ENCODE measurements around the gene IPO9.
"Not testable (repeated sequence)": the region's sequence is repeated elsewhere in the genome, so short reads cannot be mapped to it uniquely, and the experiment has no call there.

IPO9 gene

DNA sequence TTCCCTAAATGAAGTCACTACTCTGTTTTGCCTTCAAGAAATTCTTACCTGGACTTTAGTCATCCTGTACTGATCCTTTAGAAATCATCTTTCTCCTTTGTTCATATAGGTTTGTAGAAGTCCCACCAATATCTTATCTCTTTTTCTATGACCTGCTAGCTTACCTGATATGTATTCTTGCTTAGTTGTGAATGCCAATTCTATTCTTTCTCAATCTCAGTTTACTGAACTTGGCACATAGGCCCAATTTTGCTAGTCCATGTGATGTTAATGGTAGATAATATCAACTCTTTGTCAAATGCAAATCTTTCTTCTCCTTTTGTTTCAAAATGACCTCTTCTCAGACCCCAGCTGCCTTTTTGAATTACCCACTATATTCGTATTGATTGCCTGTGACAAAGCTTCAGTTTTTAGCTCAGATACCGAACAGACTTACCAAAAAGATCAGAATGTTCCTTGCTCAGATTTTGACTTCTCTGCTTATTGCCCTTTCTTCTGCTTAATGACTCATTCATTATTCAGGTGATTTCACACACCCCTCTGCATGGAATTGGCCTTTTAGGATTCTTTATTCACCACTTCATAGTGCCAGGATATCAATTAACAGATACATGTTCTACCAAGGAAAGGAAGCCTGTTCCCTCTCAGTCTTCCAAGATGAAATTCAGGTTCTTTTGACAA is 20.6 kb downstream of the IPO9 start:
- no peak for DNase-seq

- peak; percentile 38 for DNase-seq
These were observed 21.1 kb downstream of the IPO9 start for GRCh38 chr1:201850053-201850397.

DNA sequence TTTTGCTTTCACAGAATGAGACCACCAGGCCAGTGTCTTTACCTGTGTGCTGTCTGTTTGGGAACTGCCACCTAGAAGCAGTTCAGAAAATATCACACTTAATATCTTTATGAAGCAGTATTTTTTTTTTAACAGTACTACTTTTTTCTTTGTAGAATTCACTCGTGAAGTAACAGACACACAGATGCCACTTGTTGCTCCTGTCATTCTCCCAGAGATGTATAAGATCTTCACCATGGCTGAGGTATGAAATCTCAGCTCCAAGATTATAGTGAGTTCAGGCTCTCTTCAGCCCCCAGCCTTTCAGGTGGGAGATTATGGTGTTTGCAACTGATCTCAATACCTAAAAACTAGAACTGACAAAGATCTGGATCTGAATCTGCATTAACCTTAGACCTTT is 23.0 kb downstream of the IPO9 start:
- DNase-seq = no peak

GRCh38 chr1:201856722-201857121 is 27.8 kb downstream of the IPO9 start:
- DNase-seq = not testable (repeated sequence)

DNA sequence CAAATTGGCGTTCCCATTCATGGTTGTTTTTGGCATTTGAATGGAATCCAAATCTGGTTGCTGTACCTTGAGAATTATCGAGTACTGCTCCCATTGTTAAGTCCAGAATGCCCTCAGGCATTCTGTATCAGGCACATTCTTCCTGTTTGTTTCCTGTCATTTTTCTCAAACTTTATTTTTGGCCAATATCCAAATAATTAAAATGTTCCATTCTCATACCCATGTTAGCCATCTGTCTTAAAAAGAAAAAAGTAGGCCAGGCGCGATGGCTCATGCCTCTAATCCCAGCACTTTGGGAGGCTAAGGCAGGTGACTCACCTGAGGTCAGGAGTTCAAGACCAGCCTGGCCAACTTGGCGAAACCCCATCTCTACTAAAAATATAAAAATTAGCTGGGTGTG is 30.5 kb downstream of the IPO9 start:
- DNase-seq = no peak

DNA sequence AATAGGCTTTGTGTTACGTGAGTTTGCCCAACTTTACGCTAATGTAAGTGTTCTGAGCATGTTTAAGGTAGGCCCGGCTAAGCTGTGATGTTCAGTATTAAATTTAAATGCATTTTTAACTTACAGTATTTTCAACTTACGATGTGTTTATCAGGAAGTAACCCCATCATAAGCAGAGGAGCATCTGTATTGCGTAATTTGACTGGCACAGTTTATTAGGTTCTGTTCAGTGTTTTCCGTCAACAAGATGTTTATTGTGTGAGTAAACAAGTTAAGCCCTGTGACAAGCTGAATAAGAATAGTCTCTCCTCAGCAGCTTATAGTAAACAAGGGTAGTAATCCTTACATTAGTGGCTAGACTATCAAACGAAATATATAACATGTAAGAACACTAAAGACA is 32.5 kb downstream of the IPO9 start:
- DNase-seq = no peak

DNA sequence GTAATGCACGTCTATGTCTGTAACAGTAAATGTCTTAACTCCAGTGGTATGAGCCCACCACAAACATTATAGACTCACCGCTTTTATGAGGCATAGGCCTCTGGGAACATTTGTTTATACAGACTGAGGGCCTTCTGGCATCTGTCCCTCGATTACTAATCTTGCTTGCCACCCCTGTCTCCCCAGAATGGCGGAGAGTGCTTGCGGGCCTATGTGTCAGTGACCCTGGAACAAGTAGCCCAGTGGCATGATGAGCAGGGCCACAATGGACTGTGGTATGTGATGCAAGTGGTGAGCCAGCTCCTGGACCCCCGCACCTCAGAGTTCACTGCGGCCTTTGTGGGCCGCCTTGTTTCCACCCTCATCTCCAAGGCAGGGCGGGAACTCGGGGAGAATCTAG is 41.4 kb downstream of the IPO9 start:
- DNase-seq = no peak

- DNase-seq = no peak
These were observed 45.7 kb downstream of the IPO9 start for GRCh38 chr1:201874672-201875071.

DNA sequence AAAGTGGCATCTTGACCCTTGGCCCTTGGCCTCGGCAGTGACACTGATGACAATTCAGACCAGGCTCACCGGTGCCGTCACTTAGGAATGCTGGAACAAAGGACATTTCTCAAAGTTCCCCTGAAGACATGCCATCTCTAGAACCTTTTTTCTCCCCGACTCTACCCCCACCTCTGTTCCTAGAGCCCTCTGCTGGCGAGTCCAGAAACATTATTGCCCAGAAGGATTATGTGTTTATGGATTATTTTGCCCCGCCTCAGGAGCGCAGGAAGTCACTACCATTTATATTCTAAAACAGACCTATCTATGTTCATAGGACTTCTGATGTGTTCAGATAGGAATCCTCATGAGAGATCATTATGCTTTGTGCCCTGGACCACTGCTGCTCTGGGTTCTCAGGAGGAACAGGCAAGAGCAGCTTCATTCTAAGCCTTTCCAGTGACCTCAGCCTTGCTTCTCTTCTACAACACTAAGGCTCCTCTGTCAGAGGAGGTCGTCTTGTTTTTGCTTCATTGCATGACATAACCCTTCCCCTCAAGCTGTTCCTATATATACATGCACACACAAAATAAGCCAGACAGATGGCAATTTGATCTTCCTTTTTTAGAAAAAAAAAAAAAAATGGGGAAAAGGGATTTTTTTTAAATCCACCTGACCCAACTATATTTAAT is 47.3 kb downstream of the IPO9 start:
- DNase-seq = no peak

DNA sequence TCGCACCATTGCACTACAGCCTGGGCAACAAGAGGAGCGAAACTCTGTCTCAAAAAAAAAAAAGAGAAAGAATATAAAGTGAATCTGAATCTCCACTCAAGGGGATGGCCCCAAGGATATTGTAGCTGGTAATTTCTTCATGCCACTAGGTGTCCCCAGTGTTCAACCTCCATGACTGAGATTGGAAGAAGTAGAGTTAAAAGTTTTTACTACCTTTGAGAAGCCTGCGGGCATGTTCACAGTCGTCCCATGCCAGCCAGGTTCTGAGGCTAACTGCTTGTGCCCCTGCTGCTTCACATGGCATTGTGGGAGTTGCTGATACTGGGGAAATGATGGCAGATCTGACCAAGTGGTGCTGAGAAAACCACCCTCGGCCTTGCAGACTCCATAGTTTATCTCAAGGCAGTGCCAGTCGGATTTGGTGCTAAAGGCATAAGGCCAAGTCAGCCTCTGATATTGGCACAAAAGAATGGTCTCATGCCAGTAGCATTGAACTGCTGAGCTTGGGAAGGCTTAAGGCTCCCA is 49.0 kb downstream of the IPO9 start:
- DNase-seq = peak; percentile 71

GRCh38 chr1:201880928-201881571 is 52.1 kb downstream of the IPO9 start:
- no peak for DNase-seq

DNA sequence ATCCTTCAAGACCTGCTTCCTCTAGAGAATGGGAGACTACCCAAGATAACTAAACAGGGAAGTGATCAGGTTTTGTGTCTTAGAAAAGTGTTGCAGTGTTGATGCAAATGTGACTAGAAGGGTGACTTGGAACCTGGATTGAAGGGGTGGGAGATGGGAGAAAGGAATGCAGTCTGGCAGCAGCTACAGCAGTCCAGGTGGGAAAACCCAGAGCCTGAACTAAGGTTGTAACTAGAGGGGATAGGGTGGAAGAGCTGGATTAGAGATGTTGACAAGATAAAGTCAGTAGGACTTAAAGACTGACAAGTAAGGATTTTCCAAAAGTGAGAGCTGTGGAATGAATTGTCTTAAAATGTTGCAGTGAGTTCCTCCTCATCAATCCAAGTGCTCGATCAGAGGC is 52.7 kb downstream of the IPO9 start:
- no peak for DNase-seq

DNA sequence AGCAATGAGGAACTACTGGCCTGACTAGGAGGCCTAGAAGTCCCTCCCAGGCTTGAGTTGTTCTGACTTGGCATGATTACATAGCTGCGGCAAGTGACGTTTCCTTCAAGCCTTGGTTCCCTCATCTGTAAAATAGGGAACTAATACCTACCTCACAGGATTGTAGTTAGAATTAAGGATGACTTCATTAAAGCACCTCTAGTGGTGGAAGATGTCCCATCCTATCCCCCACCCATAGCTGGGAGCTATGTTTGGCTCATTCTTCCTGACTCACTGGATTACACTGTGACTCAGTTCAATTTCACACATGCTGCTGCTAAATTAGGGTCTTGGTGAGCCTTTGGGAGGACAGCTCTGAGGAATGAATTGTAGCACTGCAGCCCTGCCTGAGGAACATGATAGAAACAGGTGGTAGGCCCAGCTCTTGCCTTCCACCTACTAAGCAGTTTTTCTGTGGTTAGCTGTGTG is 53.7 kb downstream of the IPO9 start:
- no peak for DNase-seq

- no peak for DNase-seq
These were observed 54.3 kb downstream of the IPO9 start for GRCh38 chr1:201883266-201883665.

GRCh38 chr1:201883786-201884185 is 54.8 kb downstream of the IPO9 start:
- no peak for DNase-seq

DNA sequence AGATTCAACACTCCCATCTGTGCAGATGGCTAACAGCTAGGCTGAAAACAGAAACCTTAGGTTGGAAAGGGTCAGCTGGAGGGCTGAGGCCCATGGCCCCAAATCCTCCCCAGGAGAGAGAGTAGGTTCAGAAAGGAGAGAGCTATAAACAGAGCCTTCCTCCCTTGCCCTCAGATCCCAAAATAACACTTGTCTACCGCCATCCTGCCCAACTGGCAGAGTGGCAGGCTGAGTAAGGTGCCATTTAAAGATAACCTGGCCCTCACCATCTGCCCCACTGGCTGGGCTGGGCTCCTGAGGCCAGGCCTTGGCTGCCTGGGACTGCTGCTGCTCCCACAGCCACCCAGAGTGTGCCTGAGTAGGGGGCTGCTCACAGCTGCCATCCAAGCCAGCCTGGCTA is 55.5 kb downstream of the IPO9 start:
- no peak for DNase-seq

DNA sequence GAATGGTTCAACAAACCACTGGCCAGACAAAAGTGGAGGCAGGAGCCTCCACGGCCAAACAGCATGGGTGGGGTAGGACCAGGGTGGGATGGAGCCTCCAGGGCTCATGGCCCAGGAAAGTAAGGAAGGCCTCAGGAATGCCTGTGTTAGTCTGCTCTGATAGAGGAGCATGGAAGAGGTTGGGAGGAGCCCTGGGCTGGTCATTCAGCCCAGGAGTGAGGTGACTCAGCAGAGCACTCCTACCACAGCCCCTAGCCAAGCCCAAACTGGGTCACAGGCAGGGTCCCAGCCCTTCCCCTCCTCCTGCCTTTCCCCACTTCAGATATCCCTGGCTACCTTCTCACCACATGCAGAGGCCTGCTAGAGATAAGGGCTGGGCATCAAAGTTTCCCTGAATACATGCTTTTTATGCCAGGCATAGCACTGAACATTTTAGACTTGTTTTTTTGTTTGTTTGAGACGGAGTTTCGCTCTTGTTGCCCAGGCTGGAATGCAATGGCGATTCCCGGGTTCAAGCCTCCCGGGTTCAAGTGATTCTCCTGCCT is 56.6 kb downstream of the IPO9 start:
- DNase-seq = no peak

- DNase-seq = no peak
These were observed 57.3 kb downstream of the IPO9 start for GRCh38 chr1:201886103-201886885.

DNA sequence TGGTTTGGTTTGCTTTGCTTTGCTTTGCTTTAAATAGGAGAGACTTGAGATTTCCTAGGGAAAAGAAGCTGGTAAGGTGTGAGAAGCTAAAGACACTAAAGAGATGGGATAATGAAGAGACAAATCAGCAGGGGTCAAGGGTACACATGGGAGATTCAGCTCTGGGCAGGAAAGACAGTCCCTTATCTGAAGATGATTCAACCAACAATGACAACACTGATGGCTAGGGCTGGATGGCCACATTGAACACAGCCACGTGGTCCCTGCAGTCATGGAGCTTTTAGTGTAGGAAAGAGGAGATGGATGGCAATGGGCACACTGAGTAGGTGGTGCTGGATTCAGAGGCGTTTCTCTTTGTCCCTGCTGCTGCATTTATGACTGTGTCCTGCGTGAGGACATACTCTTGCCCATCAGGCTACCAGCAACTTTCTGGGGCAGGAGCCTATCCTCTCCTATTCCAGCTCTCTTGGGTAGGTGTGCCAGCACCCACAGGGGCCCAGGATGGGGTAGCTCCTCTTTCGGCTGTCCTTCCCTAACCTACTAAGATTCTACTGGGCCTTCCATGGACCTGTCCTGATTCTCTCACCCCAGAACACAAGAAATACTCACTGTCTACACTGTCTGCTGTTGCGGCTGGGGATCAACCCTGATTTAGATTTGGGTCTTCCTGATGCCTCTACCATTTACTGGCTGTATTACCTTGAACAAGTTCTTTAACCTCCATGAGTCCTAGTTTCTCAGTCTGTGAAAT is 58.3 kb downstream of the IPO9 start:
- no peak for DNase-seq

- DNase-seq = peak; percentile 70
These were observed 59.5 kb downstream of the IPO9 start, which contains the start of gene SHISA4 for GRCh38 chr1:201888282-201889089. Gene SHISA4 (plus strand): TSS chr1:201888898. CDS start chr1:201888995, 97 bp downstream.

Data from eye (tissue), 1 donor.